GM19023 (cell line): ENCODE results near the gene LHX3.

Source experiments
- ATAC-seq: cut with Tn5 transposase; IDR thresholded peaks from one replicate; pipeline ENCODE4 v1.9.1; 2021; ENCODE audit warnings: mild to moderate bottlenecking, moderate library complexity; ENCODE audit not compliant: unreplicated experiment

The LHX3 gene

GRCh38 chr9:136228107-136228875 is 23.4 kb upstream of the LHX3 start:
- no peak for ATAC-seq

GRCh38 chr9:136226680-136227407 is 21.9 kb upstream of the LHX3 start:
- no peak for ATAC-seq

DNA sequence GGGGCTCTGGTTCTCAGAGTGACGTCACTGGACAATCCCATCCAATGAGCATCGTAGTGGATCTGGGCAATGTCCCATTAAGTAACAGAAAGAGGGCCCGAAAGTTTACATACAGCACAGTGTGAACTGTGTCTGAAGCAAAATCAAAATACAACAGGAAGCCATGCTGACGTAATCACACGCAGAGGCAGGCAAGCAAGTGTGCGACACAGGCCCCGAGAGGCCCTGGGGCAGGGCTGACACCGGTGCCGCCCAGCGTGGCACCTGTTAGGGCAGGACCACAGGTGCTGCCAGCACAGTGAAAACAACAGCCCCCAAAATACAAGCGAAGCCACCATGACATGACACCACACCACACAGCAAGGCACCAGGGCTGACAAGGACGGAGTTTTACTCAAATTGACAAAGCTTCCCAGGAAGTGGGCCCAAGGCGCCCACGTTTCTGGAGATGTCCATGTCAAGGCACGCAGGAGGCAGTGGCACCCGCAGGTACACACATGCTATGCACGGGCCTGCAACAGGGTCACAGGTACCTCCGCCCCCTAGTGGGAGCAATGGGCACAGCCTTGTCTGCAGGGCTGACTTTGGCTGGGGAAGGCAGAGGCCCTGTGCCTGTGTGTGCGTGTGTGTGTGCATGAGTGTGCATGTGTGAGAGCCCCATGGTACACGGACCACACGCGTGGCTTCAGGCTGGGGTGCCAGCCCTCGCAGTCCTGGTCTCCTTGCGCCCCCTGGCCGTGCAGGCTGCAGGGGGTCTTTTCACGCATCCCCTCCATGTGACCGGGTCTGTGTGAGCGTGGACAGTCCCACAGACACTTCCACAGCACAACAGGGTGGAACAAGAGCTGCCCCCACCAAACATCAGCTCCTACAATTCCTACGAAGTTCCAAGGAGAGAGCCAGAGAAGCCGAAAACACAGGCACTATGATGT is 21.1 kb upstream of the LHX3 start:
- ATAC-seq, result peak; percentile 74

DNA sequence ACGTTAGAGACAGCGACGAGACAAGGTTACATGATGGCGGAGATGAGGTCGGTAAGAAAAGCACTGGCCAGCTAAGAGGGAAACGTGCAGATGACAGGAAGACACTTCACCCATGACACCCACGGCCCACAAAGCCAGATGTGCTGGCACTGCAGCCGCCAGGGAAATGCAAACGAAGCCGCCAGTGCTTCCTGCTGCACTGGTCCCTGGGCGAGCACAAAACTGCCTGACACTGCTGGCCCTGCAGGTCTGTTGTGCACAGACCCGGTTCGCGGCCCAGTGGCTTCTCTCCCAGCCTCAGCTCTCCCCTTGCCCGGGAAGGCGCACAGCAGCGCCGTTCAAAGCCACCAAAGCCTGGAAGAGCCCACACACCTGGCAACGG is 20.4 kb upstream of the LHX3 start:
- peak; percentile 44 for ATAC-seq

DNA sequence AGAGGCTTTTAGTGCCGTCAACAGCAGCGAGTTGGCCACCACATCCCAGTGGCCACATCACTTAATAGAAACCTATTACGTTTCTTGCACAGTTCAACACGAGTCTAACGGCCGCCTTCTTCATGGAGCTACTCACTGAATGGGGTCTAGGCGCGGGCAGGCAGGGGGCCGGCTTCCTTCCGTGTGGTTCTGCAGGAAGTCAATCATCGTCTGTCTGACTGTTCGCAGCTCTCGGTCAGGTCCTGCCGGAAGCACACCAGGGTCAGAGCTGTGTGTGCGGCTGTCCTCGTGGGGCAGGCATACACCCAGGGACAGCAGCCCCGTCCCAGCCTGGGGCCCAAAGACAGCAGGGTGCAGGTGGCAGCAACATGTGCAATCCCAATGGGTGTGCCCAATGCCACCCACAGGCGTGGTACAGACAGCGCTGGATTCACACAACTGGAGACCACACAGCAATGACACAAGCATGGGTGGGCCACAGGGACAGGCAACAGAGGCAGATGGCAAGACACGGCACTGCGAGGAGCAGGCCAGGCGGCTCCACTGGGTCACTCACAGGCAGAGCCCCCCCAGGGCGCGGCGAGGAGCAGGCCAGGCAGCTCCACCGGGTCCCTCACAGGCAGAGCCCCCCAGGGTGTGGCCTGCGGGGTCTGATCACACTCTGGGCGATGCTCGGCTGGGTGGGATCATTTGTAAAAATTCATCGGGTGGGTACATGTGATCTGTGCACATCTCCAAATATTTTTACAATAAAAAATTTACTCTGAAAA is 19.1 kb upstream of the LHX3 start:
- no peak for ATAC-seq

DNA sequence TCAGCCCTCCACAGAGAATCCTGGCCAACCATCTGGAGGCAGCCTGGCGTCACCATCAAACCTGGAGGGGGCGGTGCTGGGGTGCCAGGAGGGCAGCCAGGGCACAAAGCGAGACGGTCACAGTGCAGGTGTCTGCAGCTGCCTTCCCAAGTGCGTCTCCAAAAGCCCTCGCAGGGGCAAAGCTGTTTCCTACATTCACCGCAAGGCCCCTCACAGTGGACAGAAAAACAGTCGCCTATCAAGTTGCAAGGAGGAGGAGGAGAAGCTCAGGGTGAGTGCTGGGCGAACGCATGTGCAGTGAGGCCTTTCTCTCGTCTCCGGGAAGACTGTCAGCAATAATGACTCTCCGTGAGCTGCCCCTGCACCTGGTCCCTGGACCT is 18.0 kb upstream of the LHX3 start:
- no peak for ATAC-seq

- no peak for ATAC-seq
These were observed 17.4 kb upstream of the LHX3 start for GRCh38 chr9:136222166-136222905.

DNA sequence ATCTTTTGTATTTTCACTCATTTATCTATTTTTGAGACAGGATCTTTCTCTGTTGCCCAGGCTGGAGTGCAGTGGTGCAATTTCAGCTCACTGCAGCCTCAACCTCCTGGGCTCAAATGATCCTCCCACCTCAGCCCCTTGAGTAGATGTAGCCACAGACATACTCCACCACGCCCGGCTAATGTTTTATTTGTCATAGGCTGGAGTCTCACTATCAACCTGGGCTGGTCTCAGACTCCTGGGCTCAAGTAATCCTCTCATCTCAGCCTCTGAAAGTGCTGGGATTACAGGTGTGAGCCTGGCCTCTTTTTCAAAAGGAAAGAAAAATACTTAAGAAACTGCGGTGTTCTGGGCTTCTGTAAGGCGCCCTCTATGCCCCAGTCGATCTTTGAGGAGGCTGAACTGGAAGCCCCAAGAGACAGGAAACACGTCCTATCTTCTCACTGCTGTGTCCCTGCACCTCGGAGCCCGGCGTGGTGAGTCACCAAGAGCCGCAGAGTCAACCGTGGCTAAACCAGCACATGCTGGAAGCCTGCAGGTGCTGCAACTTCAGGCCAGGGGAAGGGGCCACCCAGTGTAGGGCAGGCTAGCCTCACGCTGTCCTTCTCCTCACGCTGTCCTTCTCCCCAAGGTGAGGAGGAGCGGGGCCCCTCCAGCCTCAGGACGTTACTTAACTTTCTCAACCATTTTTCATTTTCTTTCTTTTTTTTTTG is 15.2 kb upstream of the LHX3 start:
- ATAC-seq, result no peak

DNA sequence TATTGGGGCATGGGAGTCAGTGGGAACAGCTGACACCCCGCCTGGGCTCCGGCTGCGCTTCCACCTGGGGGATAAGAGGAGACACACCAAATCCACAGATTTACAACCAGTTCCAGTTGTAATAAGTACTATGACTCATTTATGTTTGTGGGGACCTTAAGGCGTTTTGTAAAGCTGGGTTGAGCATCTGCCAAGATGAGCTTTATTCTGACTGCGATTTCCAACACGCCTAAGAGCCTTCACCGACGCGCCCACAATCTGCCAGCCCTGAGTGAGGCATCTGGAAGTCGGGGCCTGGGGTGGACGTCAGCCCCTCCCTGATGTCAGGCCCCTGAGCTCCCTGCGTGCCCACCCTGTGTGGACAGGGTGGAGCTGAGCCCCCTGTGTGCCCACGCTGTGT is 14.3 kb upstream of the LHX3 start:
- no peak for ATAC-seq

DNA sequence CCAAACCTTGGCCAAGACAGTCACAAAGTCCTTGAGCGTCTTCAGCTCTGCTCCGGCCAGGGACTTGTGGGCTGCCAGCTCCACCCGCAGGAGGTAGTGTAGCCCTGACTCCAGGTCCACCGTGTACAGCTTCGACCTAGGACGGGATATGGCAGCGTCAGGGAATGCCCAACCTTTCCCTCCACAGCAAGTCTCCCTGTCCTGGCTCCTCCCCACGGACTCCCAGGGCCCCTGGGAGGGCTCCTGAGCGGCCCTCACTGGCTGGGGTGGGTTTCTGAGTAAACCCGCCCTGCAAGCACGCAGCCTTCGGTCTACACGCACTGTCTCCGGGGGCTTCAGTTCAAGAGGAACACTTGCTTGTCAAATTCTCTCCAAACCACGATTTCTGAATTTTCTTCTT is 13.7 kb upstream of the LHX3 start:
- no peak for ATAC-seq

DNA sequence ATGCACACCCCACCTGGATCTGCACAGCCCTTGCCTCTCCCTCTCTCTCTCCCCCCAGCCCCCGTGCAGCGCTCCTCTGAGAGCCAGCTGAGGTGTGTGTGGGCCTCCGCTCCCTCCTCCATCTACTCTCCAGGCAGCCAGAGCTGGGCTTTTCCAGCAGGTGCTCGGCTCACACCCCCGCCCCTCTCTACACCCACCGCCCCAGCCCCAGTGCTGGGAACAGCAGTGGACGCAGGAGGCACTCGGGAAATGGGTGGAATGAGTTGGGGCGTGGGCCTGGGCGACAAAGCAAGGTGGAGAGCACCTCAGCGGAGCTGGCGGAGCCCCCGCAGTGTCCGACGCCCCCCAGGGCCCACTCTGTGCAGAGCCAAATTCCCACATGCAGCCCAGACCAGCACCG is 13.3 kb upstream of the LHX3 start:
- no peak for ATAC-seq

- ATAC-seq, result no peak
These were observed 11.8 kb upstream of the LHX3 start for GRCh38 chr9:136216541-136217244.

DNA sequence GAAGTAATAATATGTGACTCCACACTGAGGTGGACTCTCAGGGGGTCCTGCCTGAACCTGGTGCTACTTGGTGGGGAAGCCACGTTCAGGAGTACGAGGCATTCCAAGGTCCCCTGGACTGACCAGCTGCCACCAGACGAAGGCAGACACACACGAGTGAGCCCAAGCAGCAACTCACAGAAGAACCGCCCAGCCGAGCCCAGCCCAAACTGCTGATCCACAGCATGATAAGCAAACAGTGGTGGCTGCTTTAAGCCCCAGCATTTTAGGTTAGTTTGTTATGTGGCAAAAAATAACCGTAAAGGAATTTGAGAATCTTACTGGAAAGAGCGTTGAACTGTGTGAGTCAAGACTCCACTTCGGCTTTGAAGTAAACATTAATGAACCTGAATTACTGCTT is 8.8 kb upstream of the LHX3 start:
- no peak for ATAC-seq

DNA sequence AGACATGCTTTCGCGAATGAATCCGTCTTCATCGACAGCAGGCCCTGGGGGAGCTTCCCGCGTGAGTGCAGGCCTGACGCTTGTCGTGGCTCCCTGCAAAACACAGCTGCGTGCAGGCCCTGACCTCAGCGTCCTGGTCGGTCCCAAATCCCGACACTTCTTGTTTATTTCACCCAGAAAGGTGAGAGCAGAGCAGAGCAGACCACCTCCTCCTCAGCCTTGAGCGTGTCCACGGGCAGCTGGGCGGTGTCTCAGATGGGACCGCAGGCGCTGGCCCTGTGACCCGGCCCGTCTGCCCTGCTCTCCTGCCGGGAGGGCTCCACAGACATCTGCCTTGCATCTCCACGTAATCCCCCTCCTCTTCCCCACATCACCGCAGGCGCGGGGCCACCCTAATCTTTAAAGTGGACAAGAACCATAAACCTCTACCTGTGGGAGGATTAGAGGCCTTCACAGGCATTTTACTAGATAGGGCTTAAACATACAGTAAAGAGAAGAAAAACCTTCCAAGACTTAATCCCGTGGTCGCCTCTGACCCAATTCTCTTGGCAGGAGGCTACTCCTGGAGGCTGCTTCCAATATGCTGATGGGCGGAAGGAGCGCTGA is 7.5 kb upstream of the LHX3 start:
- ATAC-seq, result no peak

DNA sequence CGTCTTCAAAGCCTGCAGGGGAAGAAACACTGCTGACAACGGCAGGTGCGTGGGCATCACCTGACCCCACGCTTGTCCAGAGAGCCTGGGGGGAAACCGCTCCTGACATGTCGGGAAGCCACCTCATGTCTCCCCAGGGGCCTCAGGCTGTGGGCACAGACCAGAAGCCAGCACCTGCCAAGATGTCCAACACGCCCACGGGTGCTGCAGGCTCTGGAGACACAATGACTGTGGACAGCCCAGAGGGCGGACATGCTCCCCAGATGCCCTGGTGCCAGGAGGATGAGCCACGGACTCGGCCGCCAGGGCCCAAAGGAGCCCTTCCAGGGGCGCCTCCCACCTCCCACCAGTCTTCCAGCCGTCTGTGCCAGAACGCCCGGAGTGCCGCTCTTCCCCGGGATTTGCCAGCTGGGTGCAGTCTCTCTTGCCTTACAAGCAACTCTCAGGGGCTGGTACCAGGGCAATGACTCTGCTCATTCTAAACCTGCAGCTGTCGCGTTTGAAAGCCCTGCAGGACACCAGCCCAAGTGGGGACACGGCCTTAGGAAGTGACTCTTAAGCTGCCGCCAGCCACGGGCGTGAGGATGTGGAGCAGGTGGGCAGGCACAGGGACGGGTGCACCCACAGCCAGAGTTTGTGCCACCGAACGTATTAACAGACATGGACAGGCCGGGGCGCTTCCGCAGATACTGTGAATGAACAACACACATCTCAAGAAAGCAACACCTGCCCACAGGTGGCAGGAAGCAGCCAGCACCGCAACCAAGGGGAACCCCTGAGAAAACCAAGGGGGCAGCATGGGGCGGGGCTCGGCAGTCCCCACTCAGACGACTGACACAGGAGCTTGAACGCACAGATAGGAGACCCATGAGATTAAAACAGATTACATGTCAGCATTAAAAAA is 6.8 kb upstream of the LHX3 start:
- ATAC-seq, result no peak

- ATAC-seq, result no peak
These were observed 6.1 kb upstream of the LHX3 start for GRCh38 chr9:136211006-136211405.

DNA sequence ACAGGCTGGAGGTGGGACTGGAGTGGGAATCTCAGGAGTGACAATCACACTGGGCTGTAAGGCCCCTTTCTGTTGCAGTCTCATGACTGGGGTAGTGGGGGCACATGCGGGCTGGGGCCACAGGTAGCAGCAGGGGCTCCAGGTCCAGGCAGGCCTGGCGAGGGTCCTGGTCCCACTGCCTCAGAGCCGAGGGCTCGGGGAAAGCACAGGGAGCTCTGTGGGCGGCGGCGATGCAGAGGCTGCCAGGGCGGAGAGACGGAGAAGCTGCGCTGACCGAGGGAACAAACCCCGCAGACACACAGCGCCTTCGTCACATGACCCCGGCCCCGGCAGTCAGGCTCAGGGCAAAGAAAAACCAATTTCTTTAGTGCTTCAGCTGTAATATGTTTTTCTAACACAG is 5.3 kb upstream of the LHX3 start:
- no peak for ATAC-seq
